ENCODE data around the gene ST3GAL2. TPM values are rescaled to one million over a fixed set of nuclear protein-coding genes. Genes with fewer than 3 reads are reported as not detected.
A peak's percentile ranks its signal among the peaks of the same experiment; 100 is the strongest.

ST3GAL2 gene
- total RNA-seq, 2 experiments from 2014 or later = 16.7 to 17.3 TPM

GRCh38 chr16:70430667-70431536, 8.0 kb downstream of the ST3GAL2 start:
- CTCF ChIA-PET = no interaction called here
- POLR2A ChIA-PET = no interaction called here
- H3K4me3 Mint-ChIP-seq = peak overlapping the region; percentile 24

GRCh38 chr16:70429888-70430666, 8.8 kb downstream of the ST3GAL2 start:
- Mint-ChIP-seq H3K9me3 (no peaks in the 10 kb centered on the region), H3K27me3 (no peaks in the 10 kb centered on the region), H3K36me3 (peaks cover 6% of the 10 kb centered on the region), H3K4me1 (ENCODE audit: low read depth) (peaks cover 64% of the 10 kb centered on the region), H3K27ac (peak overlapping the region; percentile 88), H3K4me3 (no peak overlapping the region)
- ChIA-PET CTCF (interaction anchor here (1.3 kb wide), 1 partner anchor 9 kb away, joined by 4 read pairs; the partner anchor contains the start of gene ST3GAL2), POLR2A (no interaction called here)
- intact Hi-C loops (cut with micrococcal nuclease) = loop anchor here (2.0 kb wide), 1 partner anchor 49 kb away; no protein-coding TSS in a partner anchor
- no peak for DNase-seq

More at GRCh38 chr16:70430667-70431536, 8.0 kb downstream of the ST3GAL2 start:
- peaks cover 65% of the 10 kb centered on the region for H3K4me1 Mint-ChIP-seq (ENCODE audit: low read depth)
- DNase-seq = peak; percentile 72
- H3K27ac Mint-ChIP-seq = peak overlapping the region; percentile 88
- no peaks in the 10 kb centered on the region for H3K9me3 Mint-ChIP-seq
- intact Hi-C loops (cut with micrococcal nuclease) = loop anchor here (1.0 kb wide), 1 partner anchor 27 kb away; no protein-coding TSS in a partner anchor
- peaks cover 3% of the 10 kb centered on the region for H3K36me3 Mint-ChIP-seq
- no peaks in the 10 kb centered on the region for H3K27me3 Mint-ChIP-seq

- ChIA-PET POLR2A (interaction anchor here (0.7 to 1.1 kb wide), 2 partner anchors 10 to 12 kb away, joined by 3 read pairs; partner anchors contain the start of gene ST3GAL2), CTCF (no interaction called here)
- peak overlapping the region; percentile 13 for H3K4me3 Mint-ChIP-seq
- H3K9me3 Mint-ChIP-seq = no peaks in the 10 kb centered on the region
- no peaks in the 10 kb centered on the region for H3K27me3 Mint-ChIP-seq
- H3K4me1 Mint-ChIP-seq (ENCODE audit: low read depth) = peaks cover 57% of the 10 kb centered on the region
- H3K36me3 Mint-ChIP-seq = peaks cover 2% of the 10 kb centered on the region
- H3K27ac Mint-ChIP-seq = peak overlapping the region; percentile 75
- intact Hi-C loops (cut with micrococcal nuclease) = loop anchor here (1.0 to 2.0 kb wide), 2 partner anchors 26 to 48 kb away; partner anchors contain the start of gene FCSK
- peak; percentile 88 for DNase-seq
Observed at GRCh38 chr16:70428178-70428998, 10.5 kb downstream of the ST3GAL2 start.

- H3K27me3 Mint-ChIP-seq = no peaks in the 10 kb centered on the region
- no peaks in the 10 kb centered on the region for H3K9me3 Mint-ChIP-seq
- peaks cover 2% of the 10 kb centered on the region for H3K36me3 Mint-ChIP-seq
- ChIA-PET POLR2A (interaction anchor here (0.7 to 1.1 kb wide), 2 partner anchors 11 kb away, joined by 3 read pairs; partner anchors contain the start of gene ST3GAL2), CTCF (no interaction called here)
- intact Hi-C loops (cut with micrococcal nuclease) = loop anchor here (1.0 to 2.0 kb wide), 2 partner anchors 27 to 47 kb away; partner anchors contain the start of gene FCSK
- H3K4me1 Mint-ChIP-seq (ENCODE audit: low read depth) = peaks cover 53% of the 10 kb centered on the region
- peak overlapping the region; percentile 2 for H3K27ac Mint-ChIP-seq
- no peak overlapping the region for H3K4me3 Mint-ChIP-seq
- DNase-seq = no peak
Observed at GRCh38 chr16:70427786-70428177, 11.1 kb downstream of the ST3GAL2 start.

- ChIA-PET CTCF (no interaction called here), POLR2A (interaction anchor here (2.3 kb wide), 1 partner anchor 16 kb away, joined by 6 read pairs; the partner anchor contains the start of gene ST3GAL2)
- H3K9me3 Mint-ChIP-seq = no peaks in the 10 kb centered on the region
- no peak for DNase-seq
- H3K27ac Mint-ChIP-seq = no peak overlapping the region
- H3K27me3 Mint-ChIP-seq = no peaks in the 10 kb centered on the region
- peaks cover 36% of the 10 kb centered on the region for H3K4me1 Mint-ChIP-seq (ENCODE audit: low read depth)
- H3K36me3 Mint-ChIP-seq = peaks cover 2% of the 10 kb centered on the region
- intact Hi-C loops (cut with micrococcal nuclease) = no loop called here
- no peak overlapping the region for H3K4me3 Mint-ChIP-seq
Observed at GRCh38 chr16:70422543-70422942, 16.4 kb downstream of the ST3GAL2 start.

GRCh38 chr16:70421473-70422311, 17.2 kb downstream of the ST3GAL2 start:
- H3K36me3 Mint-ChIP-seq = peaks cover 2% of the 10 kb centered on the region
- peaks cover 33% of the 10 kb centered on the region for H3K4me1 Mint-ChIP-seq (ENCODE audit: low read depth)
- DNase-seq = no peak
- H3K9me3 Mint-ChIP-seq = no peaks in the 10 kb centered on the region
- H3K27me3 Mint-ChIP-seq = no peaks in the 10 kb centered on the region
- no peak overlapping the region for H3K27ac Mint-ChIP-seq
- ChIA-PET POLR2A (interaction anchor here (2.3 kb wide), 1 partner anchor 17 kb away, joined by 6 read pairs; the partner anchor contains the start of gene ST3GAL2), CTCF (no interaction called here)
- intact Hi-C loops (cut with micrococcal nuclease) = no loop called here
- H3K4me3 Mint-ChIP-seq = no peak overlapping the region

GRCh38 chr16:70421014-70421413, 17.9 kb downstream of the ST3GAL2 start:
- H3K4me3 Mint-ChIP-seq = no peak overlapping the region
- H3K36me3 Mint-ChIP-seq = peaks cover 2% of the 10 kb centered on the region
- no peaks in the 10 kb centered on the region for H3K9me3 Mint-ChIP-seq
- intact Hi-C loops (cut with micrococcal nuclease) = no loop called here
- no peak overlapping the region for H3K27ac Mint-ChIP-seq
- H3K4me1 Mint-ChIP-seq (ENCODE audit: low read depth) = peaks cover 33% of the 10 kb centered on the region
- no peaks in the 10 kb centered on the region for H3K27me3 Mint-ChIP-seq
- no peak for DNase-seq
- ChIA-PET POLR2A (interaction anchor here (2.3 kb wide), 1 partner anchor 17 kb away, joined by 6 read pairs; the partner anchor contains the start of gene ST3GAL2), CTCF (no interaction called here)

GRCh38 chr16:70419384-70420327, 19.2 kb downstream of the ST3GAL2 start:
- H3K27ac Mint-ChIP-seq = no peak overlapping the region
- H3K4me1 Mint-ChIP-seq (ENCODE audit: low read depth) = peaks cover 33% of the 10 kb centered on the region
- intact Hi-C loops (cut with micrococcal nuclease) = no loop called here
- DNase-seq = no peak
- H3K36me3 Mint-ChIP-seq = no peaks in the 10 kb centered on the region
- CTCF ChIA-PET = interaction anchor here (1.9 kb wide), 1 partner anchor 50 kb away, joined by 5 read pairs; no protein-coding TSS in a partner anchor
- POLR2A ChIA-PET = interaction anchor here (2.3 kb wide), 1 partner anchor 19 kb away, joined by 6 read pairs; the partner anchor contains the start of gene ST3GAL2
- H3K4me3 Mint-ChIP-seq = no peak overlapping the region
- no peaks in the 10 kb centered on the region for H3K9me3 Mint-ChIP-seq
- H3K27me3 Mint-ChIP-seq = no peaks in the 10 kb centered on the region

GRCh38 chr16:70418993-70419318, 19.9 kb downstream of the ST3GAL2 start:
- no peaks in the 10 kb centered on the region for H3K27me3 Mint-ChIP-seq
- peak overlapping the region; percentile 45 for H3K27ac Mint-ChIP-seq
- CTCF ChIA-PET = interaction anchor here (1.9 to 2.1 kb wide), 2 partner anchors 39 to 49 kb away, joined by 5 to 6 read pairs; no protein-coding TSS in a partner anchor
- no peak overlapping the region for H3K4me3 Mint-ChIP-seq
- no peaks in the 10 kb centered on the region for H3K9me3 Mint-ChIP-seq
- H3K36me3 Mint-ChIP-seq = no peaks in the 10 kb centered on the region
- DNase-seq = no peak
- H3K4me1 Mint-ChIP-seq (ENCODE audit: low read depth) = peaks cover 33% of the 10 kb centered on the region
- POLR2A ChIA-PET = no interaction called here
- intact Hi-C loops (cut with micrococcal nuclease) = no loop called here
